Trophoblast cell (in vitro differentiated cells and primary cell): ENCODE data around the gene SPG21.

ENCODE experiments used
- DNase-seq, 2 donors: peaks; one replicate each; pipeline ENCODE4 v3.0.0-alpha.2; 2016
- H2AFZ ChIP-seq: 2 replicates; pipeline ENCODE4 v1.6.1; 2013; ENCODE audit warnings: low read length, moderate library complexity, mild to moderate bottlenecking; ENCODE audit not compliant: insufficient read depth, poor library complexity
- H2AK5ac ChIP-seq: 2 replicates; pipeline ENCODE4 v1.6.1; 2013; ENCODE audit warnings: mild to moderate bottlenecking, low read length
- H2BK120ac ChIP-seq: 2 replicates; pipeline ENCODE4 v1.6.1; 2013; ENCODE audit warnings: low read length, mild to moderate bottlenecking, moderate library complexity; ENCODE audit not compliant: insufficient read depth, poor library complexity
- H2BK12ac ChIP-seq: 2 replicates; pipeline ENCODE4 v1.6.1; 2013; ENCODE audit warnings: mild to moderate bottlenecking, low read length, moderate library complexity
- H2BK5ac ChIP-seq: 2 replicates; pipeline ENCODE4 v1.6.1; 2013; ENCODE audit warnings: low read length, low read depth, moderate library complexity, mild to moderate bottlenecking; ENCODE audit not compliant: poor library complexity
- H3K14ac ChIP-seq: 2 replicates; pipeline ENCODE4 v1.6.1; 2013; ENCODE audit warnings: mild to moderate bottlenecking, low read length
- H3K18ac ChIP-seq: 2 replicates; pipeline ENCODE4 v1.6.1; 2013; ENCODE audit warnings: mild to moderate bottlenecking, low read length
- H3K23ac ChIP-seq: 2 replicates; pipeline ENCODE4 v1.6.1; 2013; ENCODE audit warnings: low read length
- H3K27ac ChIP-seq: 2 replicates; pipeline ENCODE4 v1.5.1; 2013; ENCODE audit warnings: low read depth, mild to moderate bottlenecking, inconsistent platforms, low read length, moderate library complexity
- H3K27me3 ChIP-seq: 2 replicates; pipeline ENCODE4 v1.6.1; 2013; ENCODE audit warnings: inconsistent platforms, mild to moderate bottlenecking, low read length, moderate library complexity; ENCODE audit not compliant: insufficient read depth
- H3K36me3 ChIP-seq, 2 experiments: 1 replicate in 1 of 2; 2 replicates in 1 of 2; pipeline ENCODE4 v1.6.1; 2013; ENCODE audit warnings: low read length in 2 of 2, mild to moderate bottlenecking in 2 of 2, moderate library complexity in 1 of 2; ENCODE audit not compliant: insufficient read depth in 2 of 2, control insufficient read depth in 1 of 2
- H3K4ac ChIP-seq: 2 replicates; pipeline ENCODE4 v1.6.1; 2013; ENCODE audit warnings: low read depth, mild to moderate bottlenecking, low read length, moderate library complexity
- H3K4me1 ChIP-seq, 2 experiments: 1 replicate in 1 of 2; 2 replicates in 1 of 2; pipeline ENCODE4 v1.6.1; 2013; ENCODE audit warnings: low read length in 2 of 2, mild to moderate bottlenecking in 2 of 2, moderate library complexity in 1 of 2; ENCODE audit not compliant: insufficient read depth in 2 of 2, control insufficient read depth in 1 of 2
- H3K4me2 ChIP-seq: 2 replicates; pipeline ENCODE4 v1.6.1; 2013; ENCODE audit warnings: inconsistent platforms, mild to moderate bottlenecking, low read length, moderate library complexity
- H3K4me3 ChIP-seq: 2 replicates; pipeline ENCODE4 v1.5.1; 2013; ENCODE audit warnings: mild to moderate bottlenecking, low read depth, low read length, inconsistent platforms
- H3K79me1 ChIP-seq: one replicate; pipeline ENCODE4 v1.6.1; 2013; ENCODE audit warnings: low read length
- H3K79me2 ChIP-seq: 2 replicates; pipeline ENCODE4 v1.6.1; 2013; ENCODE audit warnings: low read length, mild to moderate bottlenecking; ENCODE audit not compliant: control insufficient read depth, insufficient read depth, poor library complexity
- H3K9ac ChIP-seq: 2 replicates; pipeline ENCODE4 v1.6.1; 2013; ENCODE audit warnings: mild to moderate bottlenecking, low read length
- H3K9me3 ChIP-seq: 2 replicates; pipeline ENCODE4 v1.6.1; 2013; ENCODE audit warnings: low read depth, mild to moderate bottlenecking, control low read depth, inconsistent platforms, low read length; ENCODE audit not compliant: insufficient read depth
- H4K12ac ChIP-seq: 2 replicates; pipeline ENCODE4 v1.6.1; 2013; ENCODE audit warnings: low read depth, mild to moderate bottlenecking, low read length, moderate library complexity
- H4K8ac ChIP-seq: 2 replicates; pipeline ENCODE4 v1.6.1; 2013; ENCODE audit warnings: low read depth, mild to moderate bottlenecking, low read length, moderate library complexity
- H4K91ac ChIP-seq: one replicate; pipeline ENCODE4 v1.6.1; 2013; ENCODE audit warnings: low read depth, mild to moderate bottlenecking, low read length, moderate library complexity
- WGBS: extraction: QIAGEN DNeasy Blood & Tissue Kit; methylation state at CpG from one replicate; pipeline ENCODE4 v1.1.7; 2013; ENCODE audit warnings: missing lambda C conversion rate; ENCODE audit not compliant: insufficient read length, insufficient coverage; ENCODE audit errors: extremely low coverage; 5-methylcytosine and 5-hydroxymethylcytosine counted together

Gene SPG21

DNA sequence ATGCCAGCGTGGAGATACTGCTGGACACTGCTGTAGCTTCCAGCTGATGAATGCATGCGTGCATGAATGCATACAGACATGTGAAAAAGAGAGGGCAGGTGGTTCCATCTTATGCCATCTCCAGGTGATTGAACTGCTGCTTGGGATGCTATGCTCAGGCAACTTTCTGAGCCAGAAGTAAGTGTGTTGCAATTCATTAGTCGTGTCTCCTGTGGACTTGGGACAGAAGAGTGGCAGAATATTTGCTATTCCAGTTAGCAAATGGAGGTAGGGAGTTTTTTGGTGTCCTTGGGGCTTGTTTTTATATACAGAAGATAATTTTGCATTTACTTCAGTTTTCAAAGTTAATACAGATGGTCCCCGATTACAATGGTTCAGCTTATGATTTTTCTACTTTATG is 44.8 kb downstream of the SPG21 start:
- H3K4me2 ChIP-seq: no peak overlapping the region
- H4K91ac ChIP-seq: no peak overlapping the region
- H4K12ac ChIP-seq: no peak overlapping the region
- no peak overlapping the region for H3K23ac ChIP-seq
- H3K79me2 ChIP-seq: no peaks in the 10 kb centered on the region
- H3K4ac ChIP-seq: no peak overlapping the region
- no peak overlapping the region for H3K4me3 ChIP-seq
- DNase-seq: no peak
- no peak overlapping the region for H3K9ac ChIP-seq
- H3K14ac ChIP-seq: no peak overlapping the region
- no peak overlapping the region for H2AFZ ChIP-seq
- no peak overlapping the region for H2BK5ac ChIP-seq
- peaks cover 2% of the 10 kb centered on the region for H3K9me3 ChIP-seq
- peaks cover 5 to 6% of the 10 kb centered on the region in 2 experiments for H3K4me1 ChIP-seq
- no peak overlapping the region for H2AK5ac ChIP-seq
- H2BK12ac ChIP-seq: no peak overlapping the region
- no peak overlapping the region for H4K8ac ChIP-seq
- H3K79me1 ChIP-seq: peaks cover 3% of the 10 kb centered on the region
- H2BK120ac ChIP-seq: no peak overlapping the region
- WGBS: no CpG with 5 or more reads among the region's 4 CpGs
- H3K27ac ChIP-seq: no peak overlapping the region
- no peaks in the 10 kb centered on the region for H3K27me3 ChIP-seq
- no peak overlapping the region for H3K18ac ChIP-seq
- H3K36me3 ChIP-seq: no peaks in the 10 kb centered on the region

DNA sequence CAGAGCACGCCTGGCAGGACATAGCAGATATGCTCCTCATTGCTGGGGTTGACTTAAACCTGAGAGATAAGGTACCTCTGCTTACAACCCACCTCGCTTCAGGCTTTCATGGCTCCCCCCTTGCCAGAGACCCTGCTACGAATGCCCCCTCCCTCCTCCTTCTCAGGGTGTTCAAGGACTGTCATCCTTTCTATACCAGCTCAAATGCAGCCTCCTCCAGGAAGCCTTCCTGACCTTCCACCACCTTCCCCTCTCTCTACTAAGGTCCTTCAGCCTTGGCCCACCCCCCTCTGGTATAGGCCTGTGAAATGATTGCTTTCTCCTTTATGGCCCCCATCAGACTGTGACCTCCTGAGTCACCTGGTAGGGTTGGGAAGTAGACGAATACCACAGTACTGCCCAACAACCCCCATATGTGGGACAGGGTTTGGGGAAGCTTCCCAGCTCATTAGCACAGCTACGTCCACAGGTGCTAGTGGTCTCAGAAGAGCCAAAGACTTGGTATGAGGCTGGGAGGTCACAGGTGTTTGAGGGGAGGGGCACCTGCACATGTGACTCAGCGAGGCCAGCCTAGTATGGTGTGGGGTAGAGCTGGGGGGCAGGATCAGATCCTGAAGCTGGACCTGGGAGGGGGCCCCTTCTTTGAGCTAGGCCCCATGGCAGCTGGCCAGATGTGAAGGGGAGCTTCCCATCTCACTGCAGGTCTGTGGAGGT is 46.0 kb downstream of the SPG21 start:
- Histone ChIP-seq H3K4ac (no peak overlapping the region), H2BK12ac (no peak overlapping the region), H3K79me1 (no peaks in the 10 kb centered on the region), H2AFZ (no peak overlapping the region), H2BK5ac (no peak overlapping the region), H3K9me3 (no peaks in the 10 kb centered on the region), H3K4me1 (no peaks in the 10 kb centered on the region), H2BK120ac (no peak overlapping the region), H4K12ac (no peak overlapping the region), H3K27ac (no peak overlapping the region), H3K27me3 (no peaks in the 10 kb centered on the region), H3K36me3 (no peaks in the 10 kb centered on the region), H3K4me3 (no peak overlapping the region), H2AK5ac (no peak overlapping the region), H4K8ac (no peak overlapping the region), H4K91ac (no peak overlapping the region), H3K18ac (no peak overlapping the region), H3K14ac (no peak overlapping the region), H3K4me2 (no peak overlapping the region), H3K9ac (no peak overlapping the region), H3K79me2 (no peaks in the 10 kb centered on the region), H3K23ac (no peak overlapping the region)
- no CpG with 5 or more reads among the region's 6 CpGs for WGBS
- DNase-seq: no peak

DNA sequence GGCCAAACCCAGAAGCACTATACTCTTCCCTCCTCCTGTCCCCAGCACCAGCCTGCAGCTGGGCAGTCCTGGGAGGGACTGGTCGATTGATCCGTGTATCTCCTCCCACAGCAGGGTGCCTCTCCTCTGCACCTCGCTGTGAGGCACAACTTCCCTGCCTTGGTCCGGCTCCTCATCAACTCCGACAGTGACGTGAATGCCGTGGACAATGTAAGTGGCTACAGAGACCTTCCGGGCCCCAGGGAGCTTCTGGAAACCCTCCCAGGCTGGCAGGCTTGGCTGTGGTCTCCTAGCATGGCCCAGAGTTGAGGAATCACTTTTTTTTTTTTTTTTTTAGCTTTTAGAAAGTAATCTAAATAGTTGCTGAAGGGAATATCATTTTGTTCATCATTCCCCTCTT is 47.4 kb downstream of the SPG21 start:
- no peak overlapping the region for H2AK5ac ChIP-seq
- no peak overlapping the region for H4K8ac ChIP-seq
- H3K4ac ChIP-seq: no peak overlapping the region
- H3K27me3 ChIP-seq: no peaks in the 10 kb centered on the region
- H3K27ac ChIP-seq: no peak overlapping the region
- no peak overlapping the region for H3K18ac ChIP-seq
- no peaks in the 10 kb centered on the region for H3K79me2 ChIP-seq
- no peak for DNase-seq
- H2BK120ac ChIP-seq: no peak overlapping the region
- no peak overlapping the region for H3K9ac ChIP-seq
- no peak overlapping the region for H2AFZ ChIP-seq
- no peak overlapping the region for H4K91ac ChIP-seq
- H3K79me1 ChIP-seq: no peaks in the 10 kb centered on the region
- H3K4me2 ChIP-seq: no peak overlapping the region
- no peaks in the 10 kb centered on the region for H3K36me3 ChIP-seq
- H3K4me1 ChIP-seq: no peaks in the 10 kb centered on the region
- H2BK5ac ChIP-seq: no peak overlapping the region
- WGBS: no CpG with 5 or more reads among the region's 8 CpGs
- no peak overlapping the region for H4K12ac ChIP-seq
- no peak overlapping the region for H2BK12ac ChIP-seq
- no peak overlapping the region for H3K14ac ChIP-seq
- H3K23ac ChIP-seq: no peak overlapping the region
- H3K9me3 ChIP-seq: no peaks in the 10 kb centered on the region
- H3K4me3 ChIP-seq: no peak overlapping the region

DNA sequence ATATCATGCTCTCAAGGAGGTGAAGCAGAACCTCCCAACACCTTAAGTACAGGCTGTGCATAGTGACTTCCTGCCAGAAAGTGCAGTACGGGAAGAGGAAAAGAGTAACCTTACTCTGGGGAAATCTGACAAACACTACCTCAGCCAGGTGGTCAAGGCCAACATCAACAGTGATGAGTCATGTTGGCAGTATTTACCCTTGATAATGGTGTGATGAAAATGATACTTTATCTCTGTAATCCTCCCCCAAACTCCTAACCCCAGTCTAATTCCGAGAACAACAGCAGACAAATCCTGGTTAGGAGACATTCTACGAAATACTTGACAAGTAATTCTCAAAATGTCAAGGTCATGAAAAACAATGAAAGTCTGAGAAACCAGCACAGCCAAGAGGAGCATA is 51.5 kb downstream of the SPG21 start:
- Histone ChIP-seq H3K14ac (no peak overlapping the region), H4K8ac (no peak overlapping the region), H3K4me2 (no peak overlapping the region), H3K9me3 (peaks cover 2% of the 10 kb centered on the region), H2BK120ac (no peak overlapping the region), H3K4ac (no peak overlapping the region), H3K4me1 (no peaks in the 10 kb centered on the region), H3K79me1 (no peaks in the 10 kb centered on the region), H3K18ac (no peak overlapping the region), H3K4me3 (no peak overlapping the region), H2AFZ (no peak overlapping the region), H3K9ac (no peak overlapping the region), H3K23ac (no peak overlapping the region), H3K79me2 (no peaks in the 10 kb centered on the region), H4K12ac (no peak overlapping the region), H2BK12ac (no peak overlapping the region), H2AK5ac (no peak overlapping the region), H3K27me3 (no peaks in the 10 kb centered on the region), H3K36me3 (no peaks in the 10 kb centered on the region), H4K91ac (no peak overlapping the region), H2BK5ac (no peak overlapping the region), H3K27ac (no peak overlapping the region)
- peak in 1 of 2 donors; percentile 28 for DNase-seq
- WGBS: no CpG with 5 or more reads among the region's 3 CpGs
